HEK293T (cell line): ENCODE measurements around the gene PLPP7.

Source experiments
- CTCF ChIA-PET: fragments of 350-600 bp; formaldehyde crosslinking; extraction: SDS; loops from one replicate; lab custom pipeline; 2021; ENCODE audit warnings: antibody characterized with exemption, inconsistent platforms; lab: Yijun Ruan, JAX
- POLR2A ChIA-PET: fragments of 350-600 bp; formaldehyde crosslinking; extraction: SDS; loops from one replicate; lab custom pipeline; 2020; ENCODE audit warnings: antibody characterized with exemption, inconsistent platforms; lab: Yijun Ruan, JAX
- DNase-seq: peaks from one replicate; pipeline ENCODE4 v3.0.0; 2012; ENCODE audit warnings: mixed read lengths; ENCODE audit errors: extremely low spot score
- ARNT ChIP-seq: fragments of 450-650 bp; IDR thresholded peaks from 2 replicates; pipeline ENCODE4 v1.6.1; 2017; ENCODE audit warnings: mild to moderate bottlenecking
- BHLHE40 ChIP-seq: fragments of 450-650 bp; IDR thresholded peaks from 2 replicates; pipeline ENCODE4 v1.6.1; 2016; ENCODE audit warnings: mild to moderate bottlenecking, moderate library complexity, borderline replicate concordance
- CTBP1 ChIP-seq: fragments of 450-650 bp; IDR thresholded peaks from 2 replicates; pipeline ENCODE4 v1.6.1; 2016; ENCODE audit warnings: borderline replicate concordance
- ELF4 ChIP-seq: fragments of 450-650 bp; IDR thresholded peaks from 2 replicates; pipeline ENCODE4 v1.6.1; 2017; ENCODE audit warnings: antibody characterized with exemption
- FOXA1 ChIP-seq: fragments of 450-650 bp; IDR thresholded peaks from 2 replicates; pipeline ENCODE4 v1.6.1; 2016; ENCODE audit warnings: mild to moderate bottlenecking
- FOXK2 ChIP-seq: fragments of 450-650 bp; IDR thresholded peaks from 2 replicates; pipeline ENCODE4 v1.6.1; 2016; ENCODE audit warnings: mild to moderate bottlenecking
- FOXM1 ChIP-seq: fragments of 450-650 bp; IDR thresholded peaks from 2 replicates; pipeline ENCODE4 v1.6.1; 2017; ENCODE audit warnings: mild to moderate bottlenecking, borderline replicate concordance
- HDGF ChIP-seq: fragments of 450-650 bp; IDR thresholded peaks from 2 replicates; pipeline ENCODE4 v1.6.1; 2017; ENCODE audit warnings: antibody characterized with exemption, borderline replicate concordance
- L3MBTL2 ChIP-seq: fragments of 450-650 bp; conservative IDR thresholded peaks from 2 replicates; pipeline ENCODE4 v1.6.1; 2016; ENCODE audit warnings: mild to moderate bottlenecking
- LEF1 ChIP-seq: fragments of 450-650 bp; IDR thresholded peaks from 2 replicates; pipeline ENCODE4 v1.6.1; 2017; ENCODE audit warnings: mild to moderate bottlenecking, borderline replicate concordance
- NFRKB ChIP-seq: fragments of 450-650 bp; IDR thresholded peaks from 2 replicates; pipeline ENCODE4 v1.6.1; 2016; ENCODE audit warnings: mild to moderate bottlenecking, moderate library complexity
- PKNOX1 ChIP-seq: fragments of 450-650 bp; IDR thresholded peaks from 2 replicates; pipeline ENCODE4 v1.6.1; 2016
- SP1 ChIP-seq: fragments of 450-650 bp; IDR thresholded peaks from 2 replicates; pipeline ENCODE4 v1.6.1; 2017
- SUZ12 ChIP-seq: fragments of 450-650 bp; IDR thresholded peaks from 2 replicates; pipeline ENCODE4 v1.6.1; 2016; ENCODE audit warnings: mild to moderate bottlenecking
- TARDBP ChIP-seq: fragments of 450-650 bp; IDR thresholded peaks from 2 replicates; pipeline ENCODE4 v1.6.1; 2016
- ZNF384 ChIP-seq: fragments of 450-650 bp; IDR thresholded peaks from 2 replicates; pipeline ENCODE4 v1.6.1; 2016

Gene PLPP7

DNA sequence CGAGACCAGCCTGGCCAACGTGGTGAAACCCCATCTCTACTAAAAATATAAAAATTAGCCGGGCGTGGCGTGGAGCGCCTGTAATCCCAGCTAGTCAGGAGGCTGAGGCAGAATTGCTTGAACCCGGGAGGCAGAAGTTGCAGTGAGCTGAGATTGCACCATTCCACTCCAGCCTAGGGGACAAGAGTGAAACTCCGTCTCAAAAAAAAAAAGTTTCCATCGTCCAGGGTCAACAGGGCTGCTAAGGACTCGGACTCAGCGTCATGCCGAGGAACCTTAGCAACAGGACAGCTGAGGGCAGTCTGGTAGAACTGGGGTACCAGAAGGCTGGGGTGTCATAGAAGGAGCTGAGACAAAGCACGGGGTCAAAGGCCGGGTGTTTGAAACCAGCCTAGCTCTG is 34.9 kb upstream of the PLPP7 start:
- POLR2A ChIA-PET = no interaction called here
- DNase-seq = no peak
- CTCF ChIA-PET = no interaction called here
- TF ChIP-seq SP1 = no peak
- no peak for TF ChIP-seq SUZ12
- no peak for TF ChIP-seq CTBP1
- TF ChIP-seq FOXA1 = no peak
- no peak for TF ChIP-seq PKNOX1
- TF ChIP-seq FOXM1 = no peak
- no peak for TF ChIP-seq L3MBTL2
- TF ChIP-seq BHLHE40 = no peak
- no peak for TF ChIP-seq FOXK2
- TF ChIP-seq HDGF = no peak
- TF ChIP-seq ARNT = no peak
- TF ChIP-seq ELF4 = no peak
- TF ChIP-seq ZNF384 = no peak
- no peak for TF ChIP-seq NFRKB
- TF ChIP-seq TARDBP = no peak
- no peak for TF ChIP-seq LEF1

- POLR2A ChIA-PET = no interaction called here
- CTCF ChIA-PET = interaction anchor here (0.6 kb wide), 1 partner anchor 78 kb away, joined by 4 read pairs; no protein-coding TSS in a partner anchor
- TF ChIP-seq ELF4 (no peak), SUZ12 (no peak), HDGF (no peak), FOXA1 (no peak), CTBP1 (no peak), BHLHE40 (no peak), ARNT (no peak), L3MBTL2 (no peak)
- no peak for DNase-seq
Observed at GRCh38 chr9:131255676-131256197, 33.8 kb upstream of the PLPP7 start.

GRCh38 chr9:131257266-131258025 is 32.1 kb upstream of the PLPP7 start:
- ChIA-PET CTCF (interaction anchor here (0.5 to 1.1 kb wide), 2 partner anchors 26 to 81 kb away, joined by 3 to 4 read pairs; no protein-coding TSS in a partner anchor), POLR2A (no interaction called here)
- DNase-seq = no peak
- TF ChIP-seq L3MBTL2 (no peak), FOXM1 (no peak), PKNOX1 (no peak), ARNT (no peak), BHLHE40 (no peak), FOXA1 (no peak)

GRCh38 chr9:131258186-131258585 is 31.3 kb upstream of the PLPP7 start:
- TF ChIP-seq SUZ12 (no peak), TARDBP (no peak), CTBP1 (no peak), HDGF (no peak), LEF1 (no peak)
- CTCF ChIA-PET = no interaction called here
- no peak for DNase-seq
- POLR2A ChIA-PET = no interaction called here

- CTCF ChIA-PET = no interaction called here
- POLR2A ChIA-PET = no interaction called here
- no peak for TF ChIP-seq ELF4
- TF ChIP-seq FOXM1 = no peak
- no peak for TF ChIP-seq L3MBTL2
- no peak for DNase-seq
Observed at GRCh38 chr9:131258698-131259431, 30.7 kb upstream of the PLPP7 start.

- TF ChIP-seq ARNT (no peak), SUZ12 (no peak), ZNF384 (no peak), FOXA1 (no peak), LEF1 (no peak), FOXK2 (no peak), TARDBP (no peak), FOXM1 (no peak), L3MBTL2 (no peak), CTBP1 (no peak), HDGF (no peak), NFRKB (no peak), ELF4 (no peak)
- CTCF ChIA-PET = no interaction called here
- POLR2A ChIA-PET = no interaction called here
- no peak for DNase-seq
Observed at GRCh38 chr9:131259432-131259898, 30.1 kb upstream of the PLPP7 start.
